Neural progenitor cell (in vitro differentiated cells): Measurements from ENCODE around the gene BRD3OS. TPM values are rescaled to one million over a fixed set of nuclear protein-coding genes. Genes with fewer than 3 reads are reported as not detected.

Source experiments
- DNase-seq: peaks from one replicate; pipeline ENCODE4 v3.0.0-alpha.2; 2016; ENCODE audit warnings: low spot score
- H2AFZ ChIP-seq: fragments of 200-600 bp; sonication (generic); replicated peaks from 2 replicates; pipeline ENCODE4 v1.6.1; 2016; ENCODE audit warnings: antibody characterized with exemption
- H3F3A ChIP-seq: fragments of 200-600 bp; sonication (generic); 2 replicates; pipeline ENCODE4 v1.6.1; 2016; ENCODE audit warnings: antibody characterized with exemption, low read depth
- H3K27ac ChIP-seq: fragments of 200-600 bp; sonication (generic); 2 replicates; pipeline ENCODE4 v1.5.1; 2016; ENCODE audit warnings: mild to moderate bottlenecking
- H3K27me3 ChIP-seq: fragments of 200-600 bp; sonication (generic); 2 replicates; pipeline ENCODE4 v1.6.1; 2016; ENCODE audit warnings: mild to moderate bottlenecking, moderate library complexity
- H3K36me3 ChIP-seq: fragments of 200-600 bp; sonication (generic); 2 replicates; pipeline ENCODE4 v1.5.1; 2016
- H3K4me1 ChIP-seq: fragments of 200-600 bp; sonication (generic); 2 replicates; pipeline ENCODE4 v1.6.1; 2016; ENCODE audit warnings: mixed run types
- H3K4me2 ChIP-seq: fragments of 200-600 bp; sonication (generic); 2 replicates; pipeline ENCODE4 v1.6.1; 2016
- H3K4me3 ChIP-seq: fragments of 200-600 bp; sonication (generic); 2 replicates; pipeline ENCODE4 v1.5.1; 2016
- H3K79me2 ChIP-seq: fragments of 200-600 bp; sonication (generic); 2 replicates; pipeline ENCODE4 v1.6.1; 2016; ENCODE audit warnings: low read depth
- H3K9ac ChIP-seq: fragments of 200-600 bp; sonication (generic); 2 replicates; pipeline ENCODE4 v1.6.1; 2016
- H3K9me3 ChIP-seq: fragments of 200-600 bp; sonication (generic); 2 replicates; pipeline ENCODE4 v1.5.1; 2016; ENCODE audit warnings: low read depth
- H4K20me1 ChIP-seq: fragments of 200-600 bp; sonication (generic); 2 replicates; pipeline ENCODE4 v1.6.1; 2016; ENCODE audit warnings: low read depth
- H3K27ac Mint-ChIP-seq: 3 replicates; pipeline ENCODE4 v1.8.0; 2021; ENCODE audit warnings: mixed read lengths
- H3K27me3 Mint-ChIP-seq: 2 replicates; pipeline ENCODE4 v1.8.0; 2022; ENCODE audit warnings: low read depth, mild to moderate bottlenecking, inconsistent platforms, moderate library complexity, mixed read lengths; ENCODE audit not compliant: insufficient read depth
- H3K36me3 Mint-ChIP-seq: 3 replicates; pipeline ENCODE4 v1.8.0; 2021; ENCODE audit warnings: mixed read lengths
- H3K4me1 Mint-ChIP-seq: 3 replicates; pipeline ENCODE4 v1.8.0; 2021; ENCODE audit warnings: mixed read lengths
- H3K4me3 Mint-ChIP-seq: 3 replicates; pipeline ENCODE4 v1.8.0; 2021; ENCODE audit warnings: mild to moderate bottlenecking, moderate library complexity, mixed read lengths
- H3K9me3 Mint-ChIP-seq: 3 replicates; pipeline ENCODE4 v1.8.0; 2020; ENCODE audit warnings: mixed read lengths
- EZH2 ChIP-seq: fragments of 200-600 bp; sonication (generic); IDR thresholded peaks from 2 replicates; pipeline ENCODE4 v1.6.1; 2017; ENCODE audit warnings: antibody characterized with exemption, mild to moderate bottlenecking, moderate library complexity
- EZH2phosphoT487 ChIP-seq: fragments of 200-600 bp; sonication (generic); IDR thresholded peaks from 2 replicates; pipeline ENCODE4 v1.6.1; 2017; ENCODE audit warnings: antibody characterized with exemption
- total RNA-seq: library from RNA; depleted of rRNA; stranded (reverse); fragments of >200 nt; gene quantifications from 2 replicates; pipeline ENCODE4 v1.2.3, GENCODE V29; 2015; ENCODE audit warnings: low replicate concordance
- TF ChIP-seq, protein P1 (sequence below): fragments of 200-600 bp; sonication (generic); IDR thresholded peaks from 2 replicates; pipeline ENCODE4 v1.5.1; 2017; ENCODE audit warnings: antibody characterized with exemption, mild to moderate bottlenecking

The BRD3OS gene
- total RNA-seq, 1 donor from 2014 or later = 19.0 TPM

DNA sequence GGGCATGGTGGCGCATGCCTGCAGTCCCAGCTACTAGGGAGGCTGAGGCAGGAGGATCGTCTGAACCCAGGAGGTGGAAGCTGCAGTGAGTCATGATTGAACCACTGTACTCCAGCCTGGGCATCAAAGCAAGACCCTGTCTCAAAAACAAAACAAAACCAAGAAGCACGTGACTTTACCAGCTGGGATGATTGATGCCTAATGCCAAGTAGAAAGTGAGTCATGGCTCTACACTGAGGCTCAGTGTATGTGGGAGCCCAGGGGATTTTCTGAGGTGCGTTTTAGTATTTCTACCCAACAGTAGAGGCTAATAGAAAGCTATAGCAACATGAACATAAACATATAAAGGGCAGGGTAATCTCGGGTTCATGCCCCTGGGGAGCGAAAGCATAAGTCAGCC, 13.9 kb upstream of the BRD3OS start:
- Histone ChIP-seq H3K27me3 (no peaks in the 10 kb centered on the region), H3F3A (no peaks in the 10 kb centered on the region), H3K4me1 (no peaks in the 10 kb centered on the region), H4K20me1 (no peaks in the 10 kb centered on the region), H3K36me3 (no peaks in the 10 kb centered on the region), H2AFZ (no peak overlapping the region), H3K9ac (no peak overlapping the region), H3K79me2 (no peaks in the 10 kb centered on the region), H3K9me3 (peaks cover 10% of the 10 kb centered on the region), H3K27ac (no peak overlapping the region), H3K4me3 (no peak overlapping the region), H3K4me2 (no peak overlapping the region)
- no peak for DNase-seq
- peaks cover 26% of the 10 kb centered on the region for H3K9me3 Mint-ChIP-seq
- H3K27ac Mint-ChIP-seq = no peak overlapping the region
- H3K4me3 Mint-ChIP-seq = no peak overlapping the region
- peaks cover 3% of the 10 kb centered on the region for H3K36me3 Mint-ChIP-seq
- TF ChIP-seq EZH2phosphoT487 (no peak), EZH2 (no peak)
- TF ChIP-seq, protein P1, sequence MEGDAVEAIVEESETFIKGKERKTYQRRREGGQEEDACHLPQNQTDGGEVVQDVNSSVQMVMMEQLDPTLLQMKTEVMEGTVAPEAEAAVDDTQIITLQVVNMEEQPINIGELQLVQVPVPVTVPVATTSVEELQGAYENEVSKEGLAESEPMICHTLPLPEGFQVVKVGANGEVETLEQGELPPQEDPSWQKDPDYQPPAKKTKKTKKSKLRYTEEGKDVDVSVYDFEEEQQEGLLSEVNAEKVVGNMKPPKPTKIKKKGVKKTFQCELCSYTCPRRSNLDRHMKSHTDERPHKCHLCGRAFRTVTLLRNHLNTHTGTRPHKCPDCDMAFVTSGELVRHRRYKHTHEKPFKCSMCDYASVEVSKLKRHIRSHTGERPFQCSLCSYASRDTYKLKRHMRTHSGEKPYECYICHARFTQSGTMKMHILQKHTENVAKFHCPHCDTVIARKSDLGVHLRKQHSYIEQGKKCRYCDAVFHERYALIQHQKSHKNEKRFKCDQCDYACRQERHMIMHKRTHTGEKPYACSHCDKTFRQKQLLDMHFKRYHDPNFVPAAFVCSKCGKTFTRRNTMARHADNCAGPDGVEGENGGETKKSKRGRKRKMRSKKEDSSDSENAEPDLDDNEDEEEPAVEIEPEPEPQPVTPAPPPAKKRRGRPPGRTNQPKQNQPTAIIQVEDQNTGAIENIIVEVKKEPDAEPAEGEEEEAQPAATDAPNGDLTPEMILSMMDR = no peak
- no peaks in the 10 kb centered on the region for H3K4me1 Mint-ChIP-seq
- peaks cover 19% of the 10 kb centered on the region for H3K27me3 Mint-ChIP-seq

DNA sequence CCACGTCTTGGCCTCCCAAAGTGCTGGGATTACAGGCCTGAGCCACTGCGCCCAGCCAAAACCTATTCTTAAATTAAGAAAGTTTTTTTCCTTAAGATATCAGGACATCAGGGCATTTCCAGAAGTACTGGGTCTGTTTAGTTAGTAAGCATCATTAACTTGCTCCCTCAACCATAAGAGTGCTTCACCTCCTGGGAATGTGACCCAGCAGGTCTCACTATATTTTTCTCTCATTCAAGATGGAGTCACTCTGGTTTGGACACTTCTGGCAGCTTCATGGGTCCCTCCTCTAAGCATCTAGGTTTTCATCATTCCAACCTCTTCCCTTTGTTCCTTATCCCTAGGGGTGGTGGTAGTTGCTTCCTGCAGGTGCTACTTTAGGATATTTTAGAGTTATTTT, 10.3 kb upstream of the BRD3OS start:
- Mint-ChIP-seq H3K4me3 (no peak overlapping the region), H3K9me3 (peaks cover 34% of the 10 kb centered on the region), H3K27ac (no peak overlapping the region), H3K36me3 (peaks cover 3% of the 10 kb centered on the region), H3K27me3 (peaks cover 21% of the 10 kb centered on the region), H3K4me1 (no peaks in the 10 kb centered on the region)
- no peaks in the 10 kb centered on the region for H3K36me3 ChIP-seq
- no peak overlapping the region for H3K4me2 ChIP-seq
- no peaks in the 10 kb centered on the region for H3K4me1 ChIP-seq
- H2AFZ ChIP-seq = no peak overlapping the region
- H3K9ac ChIP-seq = no peak overlapping the region
- H3K4me3 ChIP-seq = no peak overlapping the region
- no peaks in the 10 kb centered on the region for H4K20me1 ChIP-seq
- H3K9me3 ChIP-seq = peaks cover 10% of the 10 kb centered on the region
- no peaks in the 10 kb centered on the region for H3K79me2 ChIP-seq
- H3K27me3 ChIP-seq = no peaks in the 10 kb centered on the region
- TF ChIP-seq EZH2 (no peak), EZH2phosphoT487 (no peak)
- TF ChIP-seq, protein P1 = no peak
- no peak overlapping the region for H3K27ac ChIP-seq
- no peaks in the 10 kb centered on the region for H3F3A ChIP-seq
- DNase-seq = no peak

DNA sequence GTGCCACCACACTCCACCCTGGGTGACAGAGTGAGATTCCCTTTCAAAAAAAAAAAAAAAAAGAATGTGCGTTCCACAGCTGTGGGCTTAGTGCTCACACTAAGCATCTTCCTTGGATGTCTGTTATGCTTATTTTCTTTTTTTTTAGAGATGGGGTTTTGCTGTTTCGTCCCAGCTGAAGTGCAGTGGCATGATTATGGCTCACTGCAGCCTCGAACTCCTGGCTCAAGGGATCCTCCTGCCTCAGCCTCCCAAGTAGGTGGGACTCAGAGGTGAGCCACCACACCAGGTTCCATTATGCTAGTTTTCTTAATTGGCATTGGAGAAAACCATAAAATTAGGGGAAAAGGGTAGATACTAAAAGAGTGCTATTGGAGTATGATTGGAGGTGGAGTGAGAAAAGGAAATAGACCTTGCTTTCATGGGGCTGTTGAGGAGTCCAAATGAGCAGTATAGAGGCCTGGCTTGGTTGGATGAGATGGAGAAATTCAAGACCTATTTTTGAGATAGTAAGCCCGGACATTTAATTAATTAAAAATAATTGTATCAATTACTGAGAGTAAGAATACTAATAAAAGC, 978 bp upstream of the BRD3OS start:
- H3K4me3 Mint-ChIP-seq = peak overlapping the region; percentile 86
- H3K9me3 Mint-ChIP-seq = peaks cover 3% of the 10 kb centered on the region
- TF ChIP-seq, protein P1 = no peak
- Histone ChIP-seq H4K20me1 (peaks cover 15% of the 10 kb centered on the region), H3K27me3 (no peaks in the 10 kb centered on the region), H3K4me3 (peak overlapping the region; percentile 35), H3K27ac (no peak overlapping the region), H3K9ac (no peak overlapping the region), H3K4me2 (peak overlapping the region; percentile 72), H3K36me3 (no peaks in the 10 kb centered on the region), H2AFZ (no peak overlapping the region), H3K4me1 (peaks cover 10% of the 10 kb centered on the region), H3F3A (peaks cover 24% of the 10 kb centered on the region), H3K9me3 (no peaks in the 10 kb centered on the region), H3K79me2 (peaks cover 5% of the 10 kb centered on the region)
- DNase-seq = no peak
- peaks cover 15% of the 10 kb centered on the region for H3K4me1 Mint-ChIP-seq
- H3K27me3 Mint-ChIP-seq = peaks cover 5% of the 10 kb centered on the region
- peak overlapping the region; percentile 26 for H3K27ac Mint-ChIP-seq
- H3K36me3 Mint-ChIP-seq = peaks cover 6% of the 10 kb centered on the region
